Measurements from ENCODE around the gene PLOD1. TPM values are rescaled to one million over a fixed set of nuclear protein-coding genes. Genes with fewer than 3 reads are reported as not detected.
"Not testable (repeated sequence)": the region's sequence is repeated elsewhere in the genome, so short reads cannot be mapped to it uniquely, and the experiment has no call there.

The PLOD1 gene
- polyA plus RNA-seq, 1 donor (not counting 4 experiments of a cell fraction or from before 2014, with no cell fraction given): 63.6 TPM

- dilution Hi-C loops (cut with MboI; ENCODE audit: extremely low pct_ligation_motif_present, low sequenced_read_pairs): no loop called here
- Histone ChIP-seq H3K27me3 (ENCODE audit: control insufficient read depth, extremely low read depth, insufficient read depth, low read length) (no peaks in the 10 kb centered on the region), H3K36me3 (ENCODE audit: control insufficient read depth in 2 of 2, extremely low read depth in 1 of 2, insufficient read depth in 2 of 2, low read length in 2 of 2) (peaks cover 4 to 7% of the 10 kb centered on the region in 2 experiments), H3K9me1 (ENCODE audit: control insufficient read depth, extremely low read depth, insufficient read depth, low read length) (no peaks in the 10 kb centered on the region), H3K4me3 (ENCODE audit: control insufficient read depth in 2 of 3, extremely low read depth in 1 of 3, insufficient read depth in 2 of 3, low read depth in 1 of 3, low read length in 3 of 3) (no peak overlapping the region), H3K4me1 (ENCODE audit: control insufficient read depth, extremely low read depth, insufficient read depth, low read length) (peaks cover 7% of the 10 kb centered on the region), H3K79me2 (ENCODE audit: control insufficient read depth, insufficient read depth, low read length) (peaks cover 11% of the 10 kb centered on the region), H4K20me1 (ENCODE audit: control insufficient read depth, extremely low read depth, insufficient read depth, low read length) (no peaks in the 10 kb centered on the region), H3K27ac (ENCODE audit: control insufficient read depth, insufficient read depth, low read length) (no peak overlapping the region), H3K9me3 (ENCODE audit: control insufficient read depth, low read depth, low read length) (no peaks in the 10 kb centered on the region), H2AFZ (ENCODE audit: control insufficient read depth, low read length) (no peak overlapping the region), H3K9ac (ENCODE audit: control insufficient read depth, extremely low read depth, insufficient read depth, low read length) (no peak overlapping the region), H3K4me2 (ENCODE audit: control insufficient read depth, extremely low read depth, insufficient read depth, low read depth, low read length) (no peak overlapping the region)
- no peak for DNase-seq (ENCODE audit: low read depth, low spot score)
- TF ChIP-seq EZH2 (IDR thresholded peaks at IDR 0.05; ENCODE audit: low read length) (no peak), CTCF (optimal IDR thresholded peaks at IDR 0.05 in 1 of 3, IDR thresholded peaks at IDR 0.05 in 1 of 3, conservative IDR thresholded peaks at IDR 0.05 in 1 of 3; ENCODE audit: extremely low read depth in 1 of 3, insufficient read depth in 2 of 3, low read length in 3 of 3) (no peak)
- FAIRE-seq: no peak
Measured at GRCh38 chr1:11938722-11939526, 4.4 kb downstream of the PLOD1 start.

DNA sequence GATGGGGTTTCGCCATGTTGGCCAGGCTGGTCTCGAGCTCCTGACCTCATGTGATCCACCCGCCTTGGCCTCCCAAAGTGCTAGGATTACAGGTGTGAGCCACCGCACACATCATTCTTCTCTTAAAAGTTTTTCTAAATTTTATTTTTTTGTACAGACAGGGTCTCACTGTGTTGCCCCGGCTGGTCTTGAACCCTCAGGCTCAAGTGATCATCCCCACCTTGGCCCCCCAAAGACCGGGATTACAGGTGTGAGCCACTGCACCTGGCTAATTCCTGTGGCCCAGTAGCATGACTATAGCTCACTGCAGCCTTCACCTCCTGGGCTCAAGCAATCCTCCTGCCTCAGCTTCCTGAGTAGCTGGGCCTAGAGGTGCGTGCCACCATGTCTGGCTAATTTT is 5.3 kb downstream of the PLOD1 start:
- H3K27ac ChIP-seq (ENCODE audit: control insufficient read depth, insufficient read depth, low read length); H3K4me2 ChIP-seq (ENCODE audit: control insufficient read depth, extremely low read depth, insufficient read depth, low read depth, low read length); H3K36me3 ChIP-seq (ENCODE audit: control insufficient read depth in 2 of 2, extremely low read depth in 1 of 2, insufficient read depth in 2 of 2, low read length in 2 of 2); H3K9ac ChIP-seq (ENCODE audit: control insufficient read depth, extremely low read depth, insufficient read depth, low read length); H3K4me3 ChIP-seq (ENCODE audit: control insufficient read depth in 2 of 3, extremely low read depth in 1 of 3, insufficient read depth in 2 of 3, low read depth in 1 of 3, low read length in 3 of 3); H3K9me1 ChIP-seq (ENCODE audit: control insufficient read depth, extremely low read depth, insufficient read depth, low read length); dilution Hi-C loops (cut with MboI; ENCODE audit: extremely low pct_ligation_motif_present, low sequenced_read_pairs); H3K27me3 ChIP-seq (ENCODE audit: control insufficient read depth, extremely low read depth, insufficient read depth, low read length); H3K9me3 ChIP-seq (ENCODE audit: control insufficient read depth, low read depth, low read length); DNase-seq (ENCODE audit: low read depth, low spot score); H2AFZ ChIP-seq (ENCODE audit: control insufficient read depth, low read length); H3K4me1 ChIP-seq (ENCODE audit: control insufficient read depth, extremely low read depth, insufficient read depth, low read length); FAIRE-seq; H4K20me1 ChIP-seq (ENCODE audit: control insufficient read depth, extremely low read depth, insufficient read depth, low read length): not testable (repeated sequence)
- peaks cover 10% of the 10 kb centered on the region for H3K79me2 ChIP-seq (ENCODE audit: control insufficient read depth, insufficient read depth, low read length)
